IPS-20b (cell line): Measurements from ENCODE around the gene ZNF764.

Experiments
- H3K27ac ChIP-seq: one replicate; pipeline ENCODE4 v1.5.1; 2013; ENCODE audit warnings: low read length
- H3K27me3 ChIP-seq: 2 replicates; pipeline ENCODE4 v1.6.1; 2013; ENCODE audit warnings: mild to moderate bottlenecking, low read length, inconsistent platforms; ENCODE audit not compliant: insufficient read depth
- H3K36me3 ChIP-seq: 2 replicates; pipeline ENCODE4 v1.6.1; 2013; ENCODE audit warnings: low read depth, mild to moderate bottlenecking, inconsistent platforms, low read length, moderate library complexity; ENCODE audit not compliant: insufficient read depth
- H3K4me1 ChIP-seq: 2 replicates; pipeline ENCODE4 v1.6.1; 2013; ENCODE audit warnings: mild to moderate bottlenecking, control low read depth, inconsistent platforms, low read length, moderate library complexity; ENCODE audit not compliant: insufficient read depth
- H3K4me3 ChIP-seq: 2 replicates; pipeline ENCODE4 v1.5.1; 2013; ENCODE audit warnings: mild to moderate bottlenecking, low read length, inconsistent platforms
- H3K9ac ChIP-seq: 2 replicates; pipeline ENCODE4 v1.6.1; 2013; ENCODE audit warnings: low read depth, mild to moderate bottlenecking, inconsistent platforms, low read length, moderate library complexity
- H3K9me3 ChIP-seq: 2 replicates; pipeline ENCODE4 v1.6.1; 2013; ENCODE audit warnings: mild to moderate bottlenecking, low read depth, low read length, inconsistent platforms; ENCODE audit not compliant: insufficient read depth

Gene ZNF764

GRCh38 chr16:30532285-30533145 lies 25.7 kb downstream of the ZNF764 start:
- Histone ChIP-seq H3K4me1 (peaks cover 14% of the 10 kb centered on the region; the same call in 1 of the 2 replicates), H3K4me3 (no peak overlapping the region), H3K9me3 (no peaks in the 10 kb centered on the region), H3K9ac (no peak overlapping the region), H3K27me3 (no peaks in the 10 kb centered on the region), H3K27ac (no peak overlapping the region), H3K36me3 (peaks cover 10% of the 10 kb centered on the region; the same call in 1 of the 2 replicates)

- peaks cover 10% of the 10 kb centered on the region; the same call in 1 of the 2 replicates for H3K36me3 ChIP-seq
- no peak overlapping the region for H3K9ac ChIP-seq
- no peak overlapping the region for H3K4me3 ChIP-seq
- peaks cover 4% of the 10 kb centered on the region; the same call in 1 of the 2 replicates for H3K4me1 ChIP-seq
- no peaks in the 10 kb centered on the region for H3K27me3 ChIP-seq
- H3K27ac ChIP-seq: no peak overlapping the region
- no peaks in the 10 kb centered on the region for H3K9me3 ChIP-seq
Measured at GRCh38 chr16:30530163-30531037, 27.8 kb downstream of the ZNF764 start.

- no peaks in the 10 kb centered on the region for H3K27me3 ChIP-seq
Measured at GRCh38 chr16:30528799-30529457, 29.2 kb downstream of the ZNF764 start.

GRCh38 chr16:30527635-30528178 lies 30.5 kb downstream of the ZNF764 start:
- Histone ChIP-seq H3K36me3 (peaks cover 15% of the 10 kb centered on the region; the same call in 1 of the 2 replicates), H3K27me3 (no peaks in the 10 kb centered on the region), H3K4me1 (peaks cover 4% of the 10 kb centered on the region; the same call in 1 of the 2 replicates), H3K9me3 (no peaks in the 10 kb centered on the region), H3K9ac (peak overlapping the region; percentile 85), H3K27ac (peak overlapping the region; percentile 86), H3K4me3 (peak overlapping the region; percentile 89)

More at GRCh38 chr16:30528799-30529457, 29.2 kb downstream of the ZNF764 start:
- Histone ChIP-seq H3K36me3 (peaks cover 15% of the 10 kb centered on the region; the same call in 1 of the 2 replicates), H3K9ac (no peak overlapping the region), H3K4me3 (no peak overlapping the region), H3K9me3 (no peaks in the 10 kb centered on the region), H3K4me1 (peaks cover 4% of the 10 kb centered on the region; the same call in 1 of the 2 replicates), H3K27ac (no peak overlapping the region)

- H3K9me3 ChIP-seq: no peaks in the 10 kb centered on the region
- H3K4me3 ChIP-seq: peak overlapping the region; percentile 89
- peak overlapping the region; percentile 96 for H3K27ac ChIP-seq
- H3K36me3 ChIP-seq: peaks cover 15% of the 10 kb centered on the region; the same call in 1 of the 2 replicates
- no peaks in the 10 kb centered on the region for H3K27me3 ChIP-seq
- peaks cover 4% of the 10 kb centered on the region; the same call in 1 of the 2 replicates for H3K4me1 ChIP-seq
- H3K9ac ChIP-seq: peak overlapping the region; percentile 93
Measured at GRCh38 chr16:30526823-30527634, 31.1 kb downstream of the ZNF764 start.

GRCh38 chr16:30526137-30526822 lies 31.9 kb downstream of the ZNF764 start, which contains the start of gene ZNF768:
ZNF768 (minus strand) TSS chr16:30526566; CDS start chr16:30526413, 153 bp downstream.
- peak within 1 kb of the TSS; percentile 96 for H3K27ac ChIP-seq
- H3K9me3 ChIP-seq: no peaks in the 10 kb centered on the region
- peak within 1 kb of the TSS; percentile 89 for H3K4me3 ChIP-seq
- peak within 1 kb of the TSS; percentile 93 for H3K9ac ChIP-seq
- H3K27me3 ChIP-seq: no peaks in the 10 kb centered on the region
- peaks cover 11% of the 10 kb centered on the region; the same call in 1 of the 2 replicates for H3K36me3 ChIP-seq
- H3K4me1 ChIP-seq: peaks cover 4% of the 10 kb centered on the region; the same call in 1 of the 2 replicates

- Histone ChIP-seq H3K9ac (peak overlapping the region; percentile 69; the same call in 1 of the 2 replicates), H3K4me1 (peaks cover 4% of the 10 kb centered on the region; the same call in 1 of the 2 replicates), H3K27me3 (no peaks in the 10 kb centered on the region), H3K27ac (no peak overlapping the region), H3K9me3 (no peaks in the 10 kb centered on the region), H3K36me3 (peaks cover 7% of the 10 kb centered on the region; the same call in 1 of the 2 replicates), H3K4me3 (peak overlapping the region; percentile 89)
Measured at GRCh38 chr16:30525844-30526136, 32.4 kb downstream of the ZNF764 start.

- H3K4me3 ChIP-seq: no peak overlapping the region
- H3K9ac ChIP-seq: no peak overlapping the region
- no peak overlapping the region for H3K27ac ChIP-seq
- peaks cover 4% of the 10 kb centered on the region; the same call in 1 of the 2 replicates for H3K4me1 ChIP-seq
- no peaks in the 10 kb centered on the region for H3K9me3 ChIP-seq
- peaks cover 5% of the 10 kb centered on the region; the same call in 1 of the 2 replicates for H3K36me3 ChIP-seq
- no peaks in the 10 kb centered on the region for H3K27me3 ChIP-seq
Measured at GRCh38 chr16:30524575-30525568, 33.3 kb downstream of the ZNF764 start.
